HG03060 (cell line): ENCODE data around the gene HDAC4.
"Not testable (repeated sequence)": the region's sequence is repeated elsewhere in the genome, so short reads cannot be mapped to it uniquely, and the experiment has no call there.

ENCODE experiments used
- ATAC-seq: cut with Tn5 transposase; IDR thresholded peaks from one replicate; pipeline ENCODE4 v1.9.1; 2021; ENCODE audit warnings: low read depth, moderate number of reproducible peaks; ENCODE audit not compliant: unreplicated experiment

The HDAC4 gene

DNA sequence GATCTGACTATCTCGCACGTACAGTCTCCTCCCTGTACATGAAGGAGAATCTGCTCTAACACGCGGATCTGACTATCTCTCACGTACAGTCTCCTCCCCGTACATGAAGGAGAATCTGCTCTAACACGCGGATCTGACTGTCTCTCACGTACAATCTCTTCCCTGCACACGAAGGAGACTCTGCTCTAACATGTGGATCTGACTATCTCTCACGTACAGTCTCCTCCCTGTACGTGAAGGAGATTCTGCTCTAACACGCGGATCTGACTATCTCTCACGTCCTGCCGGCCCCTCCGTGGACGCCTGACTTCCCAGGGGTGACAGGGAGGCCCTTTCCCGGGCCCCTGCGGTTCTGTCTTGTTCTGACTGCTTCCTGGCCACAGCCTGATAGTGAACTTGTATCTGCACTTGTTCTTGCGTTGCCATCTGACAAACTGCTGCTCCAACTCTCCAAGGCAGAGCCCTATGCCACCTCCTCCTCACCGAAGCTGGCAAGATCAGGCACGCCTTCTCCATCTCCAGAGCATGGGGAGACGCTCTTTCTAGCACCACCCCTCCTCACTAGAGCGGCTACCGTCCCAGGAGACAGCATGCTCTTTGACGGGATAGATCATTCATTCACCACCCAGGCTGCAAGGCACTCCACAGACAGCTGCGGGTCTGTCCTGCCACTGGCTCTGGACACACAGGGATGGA lies 314.3 kb downstream of the HDAC4 start:
- ATAC-seq: no peak

DNA sequence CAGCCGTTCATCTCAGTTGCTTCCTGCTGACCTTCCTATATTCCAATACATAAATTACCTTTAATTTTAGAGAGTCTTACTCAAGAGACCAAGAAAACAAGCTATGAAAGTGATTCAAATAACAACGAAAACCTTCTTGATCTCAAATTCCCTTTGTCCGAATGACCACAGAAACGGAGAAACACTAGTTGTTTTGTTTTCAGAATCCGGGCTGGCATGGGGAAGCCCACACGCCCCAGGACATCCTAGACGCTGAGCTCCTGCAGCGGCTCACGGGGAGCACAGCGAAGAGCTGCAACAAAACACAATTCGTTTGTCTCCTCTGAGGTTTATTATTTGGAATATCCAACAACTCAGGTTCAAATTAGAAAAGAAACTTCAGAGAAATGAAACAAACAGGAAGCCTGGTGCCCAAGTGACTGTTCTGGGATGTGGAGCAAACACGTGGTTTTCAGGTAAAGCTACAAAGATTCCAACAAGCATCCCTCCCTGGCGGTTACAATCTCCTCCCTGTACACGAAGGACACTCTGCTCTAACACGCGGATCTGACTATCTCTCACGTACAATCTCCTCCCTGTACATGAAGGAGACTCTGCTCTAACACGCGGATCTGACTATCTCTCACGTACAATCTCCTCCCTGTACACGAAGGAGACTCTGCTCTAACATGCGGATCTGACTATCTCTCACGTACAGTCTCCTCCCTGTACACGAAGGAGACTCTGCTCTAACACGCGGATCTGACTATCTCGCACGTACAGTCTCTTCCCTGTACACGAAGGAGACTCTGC lies 315.4 kb downstream of the HDAC4 start:
- no peak for ATAC-seq

DNA sequence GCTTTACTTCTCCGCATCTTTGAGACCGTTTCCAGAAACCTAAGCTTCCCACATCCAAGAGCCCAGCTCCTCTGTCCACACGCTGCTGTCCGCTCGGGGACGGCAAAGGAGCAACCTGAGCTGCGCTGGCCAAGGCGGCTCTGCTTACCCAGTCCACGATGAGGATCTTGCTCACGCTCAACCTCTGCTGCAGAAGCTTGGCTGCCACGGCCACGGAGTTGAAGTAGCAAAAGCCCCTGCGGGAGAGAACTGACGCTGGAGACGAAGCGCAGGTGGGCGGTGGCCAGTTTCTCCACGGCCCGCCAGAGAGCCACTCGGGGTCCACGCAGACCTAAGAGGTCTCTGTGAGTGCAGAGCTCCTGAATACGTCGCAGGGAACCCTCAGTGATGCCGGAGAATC lies 316.8 kb downstream of the HDAC4 start:
- no peak for ATAC-seq

DNA sequence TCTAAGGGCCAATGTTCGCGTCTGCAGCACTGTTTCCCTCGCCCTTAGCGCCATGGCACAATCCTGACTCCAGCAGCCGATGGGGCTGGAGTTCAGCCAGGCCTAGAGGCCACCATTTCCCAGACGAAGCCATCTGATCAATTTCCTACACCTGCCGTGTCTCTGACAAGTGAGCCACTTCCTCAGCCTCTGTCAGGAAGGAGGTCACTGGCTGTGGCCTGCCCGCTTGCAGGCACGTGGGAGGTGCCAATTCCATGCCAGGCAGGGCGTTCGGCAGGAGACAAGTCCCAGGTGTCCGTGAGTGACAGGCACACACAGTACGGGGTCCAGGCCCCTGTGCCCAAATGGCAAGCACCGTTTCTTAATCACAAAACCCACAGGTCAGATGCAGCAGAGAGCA lies 318.4 kb downstream of the HDAC4 start:
- no peak for ATAC-seq

DNA sequence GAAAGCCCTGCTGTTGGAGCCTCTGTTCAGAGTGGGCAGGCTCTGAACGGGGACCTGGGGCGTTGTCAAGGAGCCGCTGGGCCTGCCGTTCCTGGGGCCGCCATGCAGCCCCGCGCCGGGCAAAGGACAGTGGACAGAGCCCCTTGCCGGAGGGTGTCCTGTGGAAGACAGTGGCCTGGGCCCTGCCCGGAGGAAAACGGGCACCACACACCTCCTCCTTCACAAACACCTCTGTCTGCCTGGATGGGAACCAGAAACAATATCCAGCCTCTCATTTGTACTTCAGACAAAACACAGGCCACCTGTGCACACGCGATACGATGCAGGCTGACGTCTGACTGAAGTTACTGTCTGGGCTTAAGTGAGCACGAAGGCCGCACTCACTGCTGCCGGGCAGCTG lies 319.2 kb downstream of the HDAC4 start:
- ATAC-seq: no peak

DNA sequence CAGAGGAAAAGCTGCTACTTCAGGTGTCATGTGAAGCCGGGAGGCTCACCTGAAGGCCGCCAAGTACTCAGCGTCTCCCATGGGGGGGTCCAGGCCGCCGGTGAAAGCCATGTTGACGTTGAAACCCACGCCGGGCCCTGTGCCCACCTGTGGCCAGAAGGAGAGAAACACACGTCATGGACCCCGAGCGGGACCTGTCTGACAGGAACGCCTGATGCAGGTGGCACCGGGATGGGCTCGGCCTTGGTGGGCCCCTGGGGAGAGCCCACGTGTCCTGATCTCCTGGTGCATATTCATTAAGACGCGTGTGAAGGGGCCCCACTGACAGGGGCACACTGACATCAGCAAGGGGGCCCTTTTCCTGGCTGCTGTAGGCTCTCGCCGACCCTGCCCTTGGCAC lies 319.8 kb downstream of the HDAC4 start:
- no peak for ATAC-seq

DNA sequence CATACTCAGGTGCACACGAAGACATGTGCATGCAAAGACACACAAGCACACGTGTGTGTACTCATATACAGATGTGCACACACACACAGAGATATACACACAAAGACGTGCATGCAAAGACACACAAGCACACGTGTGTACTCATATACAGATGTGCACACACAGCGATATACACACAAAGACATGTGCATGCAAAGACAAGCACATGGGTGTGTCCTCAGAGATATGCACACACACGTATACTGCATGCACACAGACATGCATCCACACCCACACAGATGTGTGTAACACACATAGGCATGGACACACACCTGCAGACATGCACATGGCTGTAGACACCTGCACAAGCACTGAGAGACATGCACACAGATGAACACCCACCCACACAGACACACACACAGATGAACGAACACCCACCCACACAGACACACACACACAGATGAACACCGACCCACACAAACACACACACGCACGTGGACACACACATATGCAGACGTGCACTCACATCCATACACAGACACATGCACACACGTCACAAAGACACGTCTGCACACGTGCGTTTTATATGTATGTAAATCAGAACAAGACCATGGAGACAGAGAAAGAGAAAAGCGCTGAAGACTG lies 321.0 kb downstream of the HDAC4 start:
- no peak for ATAC-seq

DNA sequence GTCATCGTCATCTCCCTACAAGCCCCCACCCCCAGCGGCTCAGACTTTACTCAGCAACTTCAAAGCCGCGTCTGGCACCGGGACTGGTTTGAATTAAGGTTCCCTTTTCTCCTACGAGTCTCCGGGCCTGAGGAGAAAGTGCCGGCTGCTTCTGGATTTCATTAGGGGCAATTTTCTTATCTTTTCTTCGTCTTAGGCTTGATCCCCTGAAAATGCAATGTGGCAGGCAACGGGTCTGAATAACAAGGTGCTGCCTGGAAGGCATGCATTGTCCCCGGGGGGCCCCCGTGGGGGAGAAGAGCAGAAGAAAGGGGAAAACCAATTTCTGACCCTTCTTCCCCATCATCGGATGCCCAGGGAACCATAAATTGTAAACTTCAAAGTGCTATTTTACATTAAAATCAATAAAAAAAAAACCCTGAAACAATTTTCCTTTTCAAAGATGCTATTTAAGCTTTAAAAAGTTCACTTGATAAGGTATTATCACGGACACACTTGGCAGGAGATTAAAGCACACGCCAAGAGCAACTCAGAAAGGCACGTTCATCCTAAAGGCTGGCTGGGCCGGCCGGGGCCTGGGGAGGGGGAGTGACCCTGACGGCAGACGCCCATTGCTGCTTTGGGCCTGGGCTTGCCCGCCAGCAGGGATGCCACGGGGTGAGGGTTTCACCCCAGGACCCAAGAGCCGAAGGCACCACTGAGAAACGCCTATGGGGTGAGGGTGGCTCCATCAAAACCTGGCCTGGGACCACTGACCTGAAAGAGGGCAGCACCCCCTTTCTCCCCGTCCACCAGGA lies 322.5 kb downstream of the HDAC4 start:
- ATAC-seq: no peak

DNA sequence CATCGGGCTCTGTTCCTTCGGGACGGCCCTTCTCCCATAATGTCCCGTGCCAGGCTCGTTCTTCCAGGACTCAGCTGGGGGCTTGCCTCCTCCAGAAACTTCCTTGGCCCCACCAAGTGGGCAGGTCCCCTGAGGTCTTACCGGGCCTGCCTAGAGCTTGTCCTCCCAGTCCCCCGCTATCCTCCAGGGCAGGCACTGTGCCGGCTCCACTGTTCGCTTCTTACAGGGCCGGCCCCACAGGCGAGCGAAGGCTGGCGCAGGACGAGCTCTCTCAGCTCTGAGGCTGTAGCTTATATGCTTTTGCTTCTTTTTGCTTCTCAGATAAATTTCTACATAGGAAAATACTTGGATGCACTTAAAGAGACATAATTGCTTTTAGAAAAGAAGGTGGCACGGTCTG lies 323.6 kb downstream of the HDAC4 start:
- no peak for ATAC-seq

DNA sequence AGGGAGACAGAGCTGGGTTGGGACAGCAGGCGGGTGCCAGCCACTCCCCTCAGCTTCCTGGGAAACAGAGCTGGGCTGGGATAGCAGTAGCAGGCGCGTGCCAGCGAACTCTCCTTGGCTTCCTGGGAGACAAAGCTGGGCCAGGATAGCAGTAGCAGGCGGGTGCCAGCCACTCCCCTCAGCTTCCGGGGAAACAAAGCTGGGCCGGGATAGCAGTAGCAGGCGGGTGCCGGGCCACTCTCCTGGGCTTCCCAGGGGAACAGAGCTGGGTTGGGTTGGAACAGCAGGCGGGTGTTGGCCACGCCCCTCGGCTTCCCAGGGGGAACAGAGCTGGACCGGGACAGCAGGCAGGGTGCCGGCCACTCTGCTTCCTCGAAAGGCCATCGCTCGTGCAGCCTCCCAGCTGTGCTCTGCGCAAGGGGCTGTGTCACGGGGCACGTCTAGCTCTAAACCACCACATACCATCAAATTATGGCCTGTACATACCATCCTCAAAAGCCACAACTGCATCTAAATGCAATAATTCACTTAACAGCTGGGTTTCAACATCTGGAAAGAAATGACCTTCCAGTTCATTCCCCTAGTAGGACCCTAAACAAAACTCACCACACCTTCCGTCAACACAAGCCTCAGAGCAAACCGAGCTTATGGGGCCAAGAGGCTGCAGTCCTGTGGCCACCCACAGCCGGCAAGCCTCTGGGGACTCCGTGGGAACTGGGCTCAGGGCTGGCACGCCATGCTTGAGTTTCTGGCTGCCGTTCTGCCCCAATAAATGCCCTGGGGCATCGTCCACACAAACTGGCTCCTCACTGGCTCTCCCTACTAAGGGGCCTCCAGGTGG lies 324.7 kb downstream of the HDAC4 start:
- ATAC-seq: no peak

DNA sequence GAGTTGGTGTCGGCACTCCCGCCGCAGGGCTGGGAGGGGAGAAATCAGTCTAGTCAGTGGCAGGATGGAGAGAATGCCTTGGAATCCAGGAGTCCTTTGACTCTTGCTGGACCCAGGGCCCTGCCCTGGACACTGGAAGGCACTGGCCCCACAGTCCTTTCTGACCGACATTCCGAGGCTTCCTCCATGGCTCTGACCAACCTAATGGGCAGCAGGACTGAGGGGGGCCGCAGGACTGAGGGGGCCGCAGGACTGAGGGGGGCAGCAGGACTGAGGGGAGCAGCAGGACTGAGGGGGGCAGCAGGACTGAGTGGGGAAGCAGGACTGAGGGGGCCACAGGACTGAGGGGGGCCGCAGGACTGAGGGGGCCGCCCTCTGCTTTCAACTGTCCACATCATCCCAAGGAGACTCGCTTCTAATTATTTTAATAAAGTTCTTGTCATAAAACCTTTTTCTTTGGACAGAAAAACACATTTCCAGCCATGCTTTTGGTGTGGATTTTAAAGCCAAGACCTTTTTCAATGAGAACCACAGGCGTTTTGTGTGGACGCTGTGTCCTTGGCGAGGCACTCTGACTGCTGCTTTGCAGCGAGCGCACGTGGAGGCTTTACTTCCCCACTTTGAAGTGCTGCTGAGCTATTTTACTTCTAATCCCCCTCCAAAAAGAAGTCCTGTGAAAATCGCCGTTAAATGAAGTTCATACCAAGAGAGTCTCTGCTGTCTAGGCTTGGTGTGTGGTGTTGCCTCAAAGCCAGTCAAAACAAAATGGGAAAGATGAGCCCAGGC lies 326.9 kb downstream of the HDAC4 start:
- ATAC-seq: no peak

DNA sequence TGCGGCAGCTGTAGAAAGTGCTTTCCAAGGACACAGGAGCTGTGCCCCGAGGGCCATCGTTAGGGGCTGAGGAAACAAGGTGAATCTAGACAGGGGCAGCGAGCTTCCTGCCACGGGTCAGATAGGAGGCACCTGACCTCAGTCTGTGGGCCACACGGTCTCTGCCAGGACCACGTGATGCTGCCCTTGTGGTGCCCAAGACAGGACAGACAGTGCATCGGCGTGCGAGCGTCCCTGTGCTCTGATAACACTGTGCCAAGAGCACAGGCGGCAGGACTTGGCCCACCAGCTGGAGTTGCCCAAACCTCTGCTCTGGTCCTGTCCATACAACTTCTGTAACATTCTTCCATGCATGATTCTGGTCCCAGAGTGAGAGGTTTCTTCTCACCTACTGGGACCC lies 327.6 kb downstream of the HDAC4 start:
- ATAC-seq: no peak

DNA sequence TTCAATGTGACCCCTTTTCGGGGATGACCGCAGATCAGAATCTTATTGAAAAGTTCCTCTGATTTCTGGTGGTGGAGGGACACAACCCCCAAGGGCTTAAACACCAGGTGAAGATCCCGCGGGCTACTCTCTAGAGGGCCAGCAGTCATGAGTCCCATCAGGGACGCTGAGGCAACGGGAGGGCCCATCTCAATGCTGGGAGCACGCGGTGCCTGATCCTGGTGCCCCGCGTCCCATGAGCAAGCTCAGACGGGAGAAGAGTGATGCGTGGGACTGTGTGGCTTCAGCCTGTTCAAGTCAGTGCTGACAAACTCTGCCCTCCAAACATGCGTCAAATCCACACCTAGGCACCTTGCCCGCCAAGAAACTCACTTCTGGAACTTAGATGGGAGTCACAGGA lies 328.0 kb downstream of the HDAC4 start:
- no peak for ATAC-seq

DNA sequence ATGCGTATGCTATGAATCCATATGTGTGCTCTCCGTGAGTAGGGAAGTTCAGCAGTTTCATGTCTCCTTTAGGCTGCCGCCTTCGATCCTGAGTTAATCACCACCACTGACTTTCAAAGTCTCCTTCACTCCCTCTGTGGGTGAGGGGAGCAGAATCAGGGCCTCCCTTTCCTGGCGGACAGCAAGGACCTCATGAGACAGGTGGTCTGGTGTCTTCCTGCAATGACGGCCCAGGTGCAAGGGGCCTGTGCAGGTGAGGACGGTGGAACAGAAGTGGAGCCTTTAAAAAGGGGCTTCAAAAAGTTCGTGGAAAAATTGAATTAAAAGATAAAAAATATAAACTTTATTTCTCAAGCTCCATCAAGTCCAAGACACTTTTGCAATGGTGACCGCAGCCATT lies 330.4 kb downstream of the HDAC4 start:
- no peak for ATAC-seq

DNA sequence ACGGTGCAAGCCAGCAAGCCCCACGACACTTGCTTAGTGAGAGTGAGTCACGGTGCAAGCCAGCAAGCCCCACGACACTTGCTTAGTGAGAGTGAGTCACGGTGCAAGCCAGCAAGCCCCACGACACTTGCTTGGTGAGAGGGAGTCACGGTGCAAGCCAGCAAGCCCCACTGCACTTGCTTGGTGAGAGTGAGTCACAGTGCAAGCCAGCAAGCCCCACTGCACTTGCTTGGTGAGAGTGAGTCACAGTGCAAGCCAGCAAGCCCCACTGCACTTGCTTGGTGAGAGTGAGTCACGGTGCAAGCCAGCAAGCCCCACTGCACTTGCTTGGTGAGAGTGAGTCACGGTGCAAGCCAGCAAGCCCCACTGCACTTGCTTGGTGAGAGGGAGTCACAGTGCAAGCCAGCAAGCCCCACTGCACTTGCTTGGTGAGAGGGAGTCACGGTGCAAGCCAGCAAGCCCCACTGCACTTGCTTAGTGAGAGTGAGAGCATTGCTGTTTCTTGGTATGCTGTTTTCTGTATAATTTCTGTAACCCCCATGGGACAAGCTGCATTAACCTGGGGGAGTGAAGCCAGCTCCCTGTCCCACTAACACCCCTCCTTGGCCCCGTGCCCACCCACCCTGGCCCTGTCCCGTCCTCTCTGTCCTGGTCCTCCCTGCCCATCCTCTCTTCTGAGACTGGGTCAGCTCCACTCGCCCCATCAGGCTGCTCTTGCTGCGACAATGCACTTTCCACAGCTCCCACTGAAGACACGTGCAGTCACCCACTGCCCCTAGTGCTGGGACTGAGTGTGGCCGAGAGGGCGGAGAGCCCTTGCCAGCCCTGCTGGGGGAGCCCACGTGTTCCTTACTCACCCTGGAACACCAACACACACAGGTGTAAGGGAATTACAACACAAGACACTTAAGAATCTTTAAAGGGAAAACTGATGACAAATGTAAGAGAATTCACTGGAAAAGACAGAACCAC lies 331.2 kb downstream of the HDAC4 start:
- ATAC-seq: not testable (repeated sequence)

DNA sequence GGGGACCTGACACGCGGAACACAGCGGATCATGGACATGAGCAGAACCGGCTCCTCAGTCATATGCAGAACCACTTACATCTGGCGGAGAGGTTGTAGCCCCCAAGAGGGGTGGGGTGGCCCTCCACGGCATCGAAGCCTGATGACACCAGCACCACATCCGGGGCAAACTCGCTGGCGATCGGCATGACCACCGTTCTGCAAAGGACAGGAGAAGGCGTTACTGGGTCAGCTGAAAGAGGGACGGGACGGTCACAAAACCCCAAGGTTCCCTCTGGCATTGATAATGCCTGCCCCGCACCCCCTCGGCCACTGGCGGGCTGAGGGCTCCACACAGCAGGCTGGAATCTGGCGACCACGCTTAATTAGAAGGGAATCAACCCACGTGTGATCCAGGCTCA lies 332.4 kb downstream of the HDAC4 start:
- no peak for ATAC-seq

DNA sequence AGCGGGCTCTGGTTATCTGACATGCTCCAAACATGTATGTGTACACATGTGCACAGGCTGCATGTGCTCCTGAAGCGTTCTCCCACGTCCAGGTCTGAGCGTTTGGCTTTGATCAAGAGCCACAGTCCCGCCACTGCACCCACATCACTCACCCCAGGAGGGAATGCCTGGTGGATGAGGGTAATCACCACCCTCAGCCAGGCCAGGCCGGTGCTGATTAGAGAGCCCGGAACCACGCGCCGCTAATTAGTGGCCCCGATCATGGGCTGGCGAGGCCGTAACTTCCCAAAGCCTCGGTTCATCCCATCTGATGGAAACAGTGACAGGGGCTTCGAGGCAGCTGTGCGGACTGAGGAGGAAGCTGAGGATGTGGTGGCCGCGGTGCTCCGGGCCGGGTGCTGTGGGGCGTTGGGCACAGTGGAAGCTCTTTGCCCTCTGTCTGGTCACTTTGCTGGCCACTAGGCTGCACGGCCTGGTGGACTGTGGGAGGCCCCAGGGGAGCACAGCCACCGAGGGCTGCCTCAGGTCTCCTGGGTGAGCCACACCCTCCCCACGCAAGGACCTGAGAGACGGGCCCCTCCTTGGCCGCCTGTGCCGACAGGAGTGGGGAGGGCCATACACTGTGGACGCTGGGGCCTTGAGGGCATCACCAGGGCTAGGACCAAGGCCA lies 333.5 kb downstream of the HDAC4 start:
- ATAC-seq: no peak

DNA sequence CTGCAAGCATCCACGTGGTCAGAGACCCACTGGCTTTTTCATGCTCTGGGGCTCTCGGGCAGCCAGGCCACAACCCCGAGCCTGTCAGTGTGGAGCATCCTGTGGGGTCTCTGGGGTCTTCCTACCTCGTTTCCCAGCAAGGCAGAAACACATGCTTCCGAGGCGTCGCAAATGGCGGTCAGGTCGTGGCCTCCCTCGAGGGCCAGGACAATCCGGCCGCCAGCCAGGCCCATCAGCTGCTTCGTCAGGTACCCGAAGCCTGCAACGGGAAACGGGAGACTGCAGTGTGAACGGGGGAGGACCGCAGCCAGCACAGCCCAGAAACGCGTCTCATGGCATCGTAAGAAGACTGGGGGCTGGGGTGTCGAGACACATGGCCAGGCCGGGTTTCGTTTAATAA lies 334.2 kb downstream of the HDAC4 start:
- no peak for ATAC-seq
